CD4-positive, alpha-beta T cell treated with Interleukin-2 at 100 ng/mL for 4 hours (primary cell): ENCODE results near the gene RNF212.

Source experiments
- DNase-seq: peaks from one replicate; pipeline ENCODE4 v3.0.0-alpha.2; 2020; ENCODE audit warnings: low spot score

RNF212 gene

DNA sequence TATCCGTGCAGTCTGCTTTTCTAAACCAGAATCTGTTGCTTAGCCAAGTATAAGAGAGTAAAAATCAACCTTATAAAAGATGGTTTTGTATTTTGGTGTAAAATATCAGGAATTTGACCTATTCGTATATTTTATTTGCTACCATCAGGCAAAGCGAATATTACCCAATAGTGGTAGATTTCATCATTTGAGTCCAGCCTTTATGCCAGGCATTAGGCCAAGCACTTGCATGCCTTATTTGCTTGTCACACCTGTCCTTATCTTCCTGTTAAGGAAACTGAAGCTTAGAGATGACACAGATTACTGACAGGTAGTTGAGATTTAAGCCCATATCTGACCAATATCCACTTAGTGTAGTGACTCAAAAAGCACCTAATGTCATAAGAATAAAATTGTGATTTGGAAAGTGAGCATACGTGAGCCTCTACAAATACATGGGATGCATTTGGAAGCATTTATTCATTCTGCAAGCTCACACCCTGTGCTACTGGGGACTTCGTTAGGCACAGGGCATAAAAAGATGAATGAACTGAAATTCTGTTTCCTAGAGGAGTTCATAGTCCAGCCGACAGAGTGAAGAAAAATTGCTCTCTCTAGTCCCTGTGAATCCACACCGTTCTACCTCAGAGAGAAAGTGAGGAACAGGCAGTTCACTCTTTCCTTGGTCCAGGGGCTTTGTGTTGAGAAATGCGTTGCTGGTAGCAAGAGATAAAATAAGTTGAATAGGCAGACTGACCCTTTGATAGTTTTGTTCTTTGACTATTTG lies 2.3 kb upstream of the RNF212 start:
- no peak for DNase-seq

DNA sequence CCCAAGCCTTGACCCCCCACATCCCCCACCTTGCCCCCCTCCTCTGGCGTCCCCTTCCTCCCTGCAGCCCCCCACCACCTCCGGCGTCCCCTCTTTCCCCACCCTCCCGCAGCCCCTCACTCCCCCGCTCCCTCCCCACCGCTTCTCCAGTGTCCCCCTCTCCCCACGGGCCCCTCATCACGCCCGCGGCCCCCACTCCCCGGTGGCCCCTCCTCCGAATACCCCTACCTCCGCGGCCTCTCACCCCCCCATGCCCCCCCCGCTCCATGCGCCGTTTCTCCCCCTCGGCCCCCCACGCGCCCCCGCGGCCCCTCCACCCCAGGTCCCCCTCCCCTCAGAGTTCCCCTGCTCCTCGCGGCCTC lies 562 bp downstream of the RNF212 start:
- DNase-seq, result no peak

DNA sequence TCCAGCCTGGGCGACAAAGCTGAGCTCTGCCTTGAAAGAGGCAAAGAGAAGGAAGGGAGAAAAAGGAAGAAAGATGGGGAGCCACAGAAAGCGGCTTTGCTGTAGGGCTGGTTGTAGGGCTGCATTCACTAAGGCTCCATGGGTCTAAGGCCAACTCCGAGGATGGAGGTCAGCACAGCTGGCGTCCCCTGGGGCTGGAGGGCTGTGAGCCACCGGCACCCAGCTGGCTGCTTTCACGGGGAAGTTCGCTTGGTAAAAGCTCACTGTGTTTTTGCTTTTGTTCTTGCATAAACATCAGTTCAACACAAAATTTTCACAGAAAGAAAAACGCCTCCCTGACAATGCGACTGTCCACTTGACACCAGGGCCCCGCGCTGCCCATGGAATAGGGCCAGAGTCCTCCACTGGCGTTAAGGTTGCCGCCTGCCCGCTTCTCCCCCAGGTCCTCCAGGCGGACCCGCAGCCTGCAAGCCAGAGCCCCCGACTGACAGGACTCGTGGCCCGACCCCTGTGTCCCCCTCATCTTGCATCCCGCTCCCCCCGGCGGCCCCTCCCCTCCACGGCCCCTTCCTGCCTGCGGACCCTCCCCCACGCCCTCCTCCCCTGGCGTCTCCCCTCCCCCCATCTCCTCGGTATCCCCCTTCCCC lies 1.1 kb downstream of the RNF212 start:
- DNase-seq, result no peak

- DNase-seq, result no peak
Measured at GRCh38 chr4:1111259-1111809, 2.0 kb downstream of the RNF212 start.

GRCh38 chr4:1109898-1110506 lies 3.4 kb downstream of the RNF212 start:
- DNase-seq, result no peak

DNA sequence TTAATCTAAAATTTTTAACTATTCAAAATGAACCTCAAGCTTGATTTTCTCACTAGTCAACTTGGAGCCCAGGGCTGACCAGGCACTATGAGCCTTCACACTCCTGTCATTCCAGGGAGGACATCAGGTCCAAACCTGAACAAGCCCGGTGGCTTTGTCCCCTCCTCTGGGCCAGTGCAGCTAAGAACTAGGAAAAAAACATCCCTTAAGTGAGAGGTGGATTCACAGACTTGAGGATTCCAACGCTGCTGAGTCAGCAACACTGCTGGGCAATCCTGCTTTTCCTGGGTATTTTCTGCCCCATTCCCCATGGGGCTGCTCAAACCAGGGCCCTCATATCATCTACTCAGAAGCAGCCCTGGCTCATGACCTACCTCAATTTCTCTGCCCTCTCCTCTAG lies 4.0 kb downstream of the RNF212 start:
- no peak for DNase-seq

- DNase-seq, result no peak
Measured at GRCh38 chr4:1105662-1106061, 7.7 kb downstream of the RNF212 start.

DNA sequence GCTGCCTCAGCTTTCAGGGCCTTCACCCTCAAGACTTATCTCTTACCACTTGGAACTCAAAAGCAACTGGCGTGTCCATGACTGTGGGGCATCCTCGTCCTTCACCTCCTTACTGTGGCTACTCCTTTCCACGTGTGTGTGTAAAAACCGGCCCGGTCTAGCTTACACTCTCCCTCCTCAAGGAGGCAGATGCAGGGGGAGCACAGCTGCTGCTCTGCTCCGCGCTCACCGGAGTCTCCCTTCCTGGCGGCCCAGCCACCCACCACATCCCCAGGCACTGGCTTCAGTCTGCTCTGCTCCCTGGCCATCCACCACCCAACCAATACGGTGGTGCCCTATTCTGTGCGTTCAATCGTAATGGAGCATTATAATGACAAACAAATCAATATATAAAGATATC lies 8.3 kb downstream of the RNF212 start:
- no peak for DNase-seq

- DNase-seq, result no peak
Measured at GRCh38 chr4:1104647-1105046, 8.7 kb downstream of the RNF212 start.

- DNase-seq, result no peak
Measured at GRCh38 chr4:1099684-1100335, 13.6 kb downstream of the RNF212 start.

DNA sequence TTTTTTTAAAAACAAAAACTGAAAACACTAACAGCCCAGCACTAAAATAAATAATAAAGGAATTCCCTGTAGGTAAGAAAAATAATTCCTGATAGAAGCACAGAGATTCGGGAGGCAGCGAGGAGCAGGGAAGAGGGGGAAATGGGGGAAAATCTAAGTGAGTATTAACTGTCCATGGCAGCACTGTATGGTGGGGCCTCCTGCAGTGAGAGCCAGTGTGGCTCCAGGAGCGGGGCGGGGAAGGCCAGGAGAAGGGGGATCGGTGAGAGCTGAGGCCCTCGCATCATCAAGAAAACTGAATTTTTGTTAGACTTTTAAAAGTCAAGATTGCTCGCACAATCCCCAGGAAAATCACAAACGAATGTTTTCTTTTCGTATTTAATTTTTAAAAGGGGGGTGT lies 14.1 kb downstream of the RNF212 start:
- no peak for DNase-seq

DNA sequence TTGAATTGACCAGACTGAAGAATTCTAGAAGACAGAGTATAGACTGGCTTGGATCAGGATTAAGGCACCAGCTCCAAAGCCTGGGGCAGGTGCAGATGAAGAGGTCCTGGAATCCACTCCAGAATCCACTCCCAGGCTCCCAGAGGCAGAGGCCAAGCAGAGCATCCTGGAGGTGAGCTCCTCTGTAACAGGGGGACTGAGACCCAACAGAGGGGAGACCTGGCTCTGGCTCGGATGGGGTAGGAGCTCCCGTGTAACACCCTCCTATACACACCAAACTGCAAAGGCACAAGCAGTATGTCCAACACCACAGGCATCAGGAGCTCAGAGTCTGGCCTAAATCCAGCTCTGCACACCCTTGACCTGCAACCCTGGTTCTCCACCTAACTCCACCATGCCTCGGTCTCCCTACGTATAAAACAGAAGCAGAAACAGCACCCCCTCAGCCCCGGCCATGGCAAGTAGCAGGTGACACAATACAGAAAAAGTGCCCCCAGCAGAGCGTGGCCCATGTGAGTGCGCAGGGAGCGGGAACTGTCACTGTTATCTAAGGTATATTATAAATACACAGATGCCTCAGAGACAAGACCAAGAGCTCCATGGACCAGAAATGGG lies 14.9 kb downstream of the RNF212 start:
- no peak for DNase-seq

- DNase-seq, result no peak
Measured at GRCh38 chr4:1097553-1097952, 15.8 kb downstream of the RNF212 start.

GRCh38 chr4:1096841-1097240 lies 16.5 kb downstream of the RNF212 start:
- no peak for DNase-seq

DNA sequence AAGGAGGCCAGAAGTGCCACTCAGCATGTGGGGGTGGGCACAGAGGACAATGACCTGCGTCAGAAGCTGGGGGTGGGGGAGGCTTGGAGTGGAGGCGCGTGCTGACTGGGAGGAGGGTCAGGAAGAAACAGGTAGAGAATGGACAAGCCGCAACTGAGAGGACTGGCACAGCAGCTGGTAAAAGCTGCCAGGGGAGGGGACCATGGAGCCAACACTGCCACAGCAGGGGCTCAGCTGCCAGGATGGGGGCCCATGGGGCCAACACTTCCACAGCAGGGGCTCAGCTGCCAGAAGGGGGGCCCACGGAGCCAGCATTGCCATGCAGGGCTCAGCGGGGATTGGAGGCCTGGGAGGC lies 19.1 kb downstream of the RNF212 start:
- no peak for DNase-seq

DNA sequence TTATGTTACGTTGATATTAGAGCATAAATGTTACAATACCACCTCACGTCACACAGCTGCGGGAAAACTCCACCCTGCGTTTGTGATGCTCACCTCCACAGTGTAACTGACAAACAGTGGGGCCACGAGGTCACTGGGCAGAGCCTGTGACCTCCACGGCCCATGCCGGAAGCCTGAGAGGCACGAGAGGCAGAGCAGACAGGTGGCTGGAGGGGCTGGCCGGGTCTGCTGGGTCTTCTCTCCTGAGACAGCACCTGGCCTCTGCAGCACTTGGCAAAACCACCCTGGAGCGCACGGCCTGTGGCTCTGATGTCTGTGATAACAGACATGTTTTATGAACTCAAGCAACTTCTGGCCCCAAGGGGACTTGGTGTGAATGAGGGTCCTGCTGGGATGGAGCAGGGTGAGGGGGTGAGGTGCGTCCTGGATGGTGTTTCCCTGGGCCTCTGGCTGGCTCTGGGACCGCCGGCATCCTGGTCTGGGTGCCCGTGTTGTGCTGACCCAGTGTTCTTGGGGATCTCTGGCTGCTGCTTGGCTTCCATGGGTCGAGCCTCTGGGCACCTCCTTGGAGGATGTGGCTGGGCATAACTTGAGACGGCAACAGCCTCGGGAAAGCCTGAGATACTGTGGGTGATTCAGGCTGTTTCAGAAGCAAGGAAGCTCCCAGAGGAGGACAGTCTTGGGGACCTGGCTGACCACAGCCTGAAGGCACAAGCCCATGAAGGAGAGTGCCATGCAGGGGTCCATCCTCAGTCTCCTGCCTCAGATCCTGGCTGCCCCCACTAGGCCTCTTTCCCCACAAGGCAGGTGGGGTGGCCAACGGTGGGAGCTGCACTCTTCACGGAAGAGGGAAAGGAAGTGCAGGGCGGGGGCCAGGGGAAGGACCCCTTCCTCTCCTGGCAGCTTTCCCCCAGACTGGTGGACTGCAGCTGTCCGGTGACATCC lies 19.7 kb downstream of the RNF212 start:
- no peak for DNase-seq

- DNase-seq, result no peak
Measured at GRCh38 chr4:1092983-1093361, 20.4 kb downstream of the RNF212 start.

DNA sequence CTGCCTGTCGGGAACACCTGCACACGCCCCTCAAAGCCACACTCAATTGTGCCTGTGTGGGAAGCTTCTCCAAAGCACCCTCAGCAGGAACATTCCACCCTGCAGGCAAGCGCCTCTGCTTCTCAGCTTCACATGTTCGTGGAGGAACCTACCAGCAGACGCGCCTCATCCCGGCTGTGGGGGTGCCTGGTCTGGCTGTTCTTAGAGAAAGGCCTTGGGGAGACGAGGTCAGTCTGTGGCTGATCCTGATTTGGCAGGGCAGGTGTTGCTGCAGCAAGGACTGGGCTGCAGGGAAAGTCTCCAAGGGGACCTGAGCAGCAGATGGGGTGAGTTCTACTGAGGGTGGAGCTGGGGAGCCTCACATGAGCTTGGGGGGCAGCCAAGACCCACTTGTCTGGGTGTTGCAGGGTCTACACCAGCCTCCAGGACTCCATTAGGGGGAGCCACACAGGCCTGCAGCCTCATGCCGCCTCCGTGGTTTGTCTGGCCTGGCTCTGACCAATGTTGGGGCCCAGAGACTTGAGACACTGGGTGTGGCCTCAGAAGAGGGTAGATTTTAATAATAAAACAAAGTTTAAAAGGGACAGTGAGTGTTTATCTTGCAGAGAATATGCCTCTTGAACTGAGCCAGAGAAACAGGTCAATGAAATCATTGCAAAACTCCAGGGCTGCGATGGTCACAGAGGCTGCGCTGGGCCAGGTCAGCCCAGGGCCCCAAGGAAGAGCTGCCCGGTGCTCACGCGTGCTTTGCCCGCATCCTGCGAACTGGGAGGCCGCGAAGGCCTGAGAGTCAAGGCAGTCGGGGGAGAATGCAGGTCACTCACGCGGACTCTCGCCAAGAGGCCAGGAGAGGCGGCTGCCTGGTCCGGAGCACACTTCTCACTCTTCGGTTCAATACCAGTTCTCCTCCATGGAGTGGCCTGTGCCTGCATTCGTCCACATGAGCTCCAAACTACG lies 21.1 kb downstream of the RNF212 start:
- no peak for DNase-seq

DNA sequence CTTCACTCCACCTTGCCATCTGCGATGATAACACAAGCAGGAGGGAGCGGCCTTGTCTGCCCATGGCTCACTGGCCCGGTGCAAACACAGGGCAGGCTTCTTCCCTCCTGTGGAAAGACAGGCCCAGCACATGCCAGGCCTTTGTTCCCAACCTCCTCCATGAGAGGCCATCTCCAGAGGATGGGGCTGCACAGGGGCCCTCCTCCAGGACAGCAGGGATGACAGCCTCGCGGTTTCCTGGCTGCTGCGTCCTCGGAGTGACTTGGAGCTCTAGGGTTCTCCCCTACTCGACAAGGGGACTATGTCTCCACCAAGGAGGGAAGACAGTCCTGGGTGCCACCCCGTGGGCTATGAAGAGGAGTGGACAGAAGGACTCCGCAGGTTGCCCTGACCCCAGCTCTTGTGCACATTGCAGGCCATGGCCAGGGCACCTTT lies 21.8 kb downstream of the RNF212 start:
- no peak for DNase-seq
